Activated T-cell treated with anti-CD3 and anti-CD28 coated beads for 48 hours (primary cell): ENCODE results near the gene CDKL5.

Experiments
- DNase-seq: peaks from one replicate; pipeline ENCODE4 v3.0.0-alpha.2; 2020; ENCODE audit warnings: low read depth

The CDKL5 gene

DNA sequence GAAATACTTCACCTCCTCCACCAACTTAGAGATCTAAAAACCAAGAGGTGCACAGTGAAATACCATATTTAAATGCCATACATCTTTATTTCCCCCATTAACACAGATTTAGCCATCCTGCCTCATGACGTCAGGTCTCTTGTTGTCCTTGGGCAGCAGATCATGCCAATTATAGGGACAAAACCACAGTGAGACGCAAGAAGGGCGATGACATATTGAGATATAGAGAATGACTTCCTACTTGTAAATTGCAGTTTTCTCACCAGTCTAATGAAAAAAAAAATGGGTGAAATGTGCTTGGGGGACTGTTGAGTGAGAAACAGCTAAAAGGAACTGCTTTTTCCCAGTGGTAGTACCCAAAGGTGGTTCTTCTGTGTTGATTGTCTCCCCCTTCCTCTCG is 222.2 kb downstream of the CDKL5 start:
- DNase-seq: no peak

DNA sequence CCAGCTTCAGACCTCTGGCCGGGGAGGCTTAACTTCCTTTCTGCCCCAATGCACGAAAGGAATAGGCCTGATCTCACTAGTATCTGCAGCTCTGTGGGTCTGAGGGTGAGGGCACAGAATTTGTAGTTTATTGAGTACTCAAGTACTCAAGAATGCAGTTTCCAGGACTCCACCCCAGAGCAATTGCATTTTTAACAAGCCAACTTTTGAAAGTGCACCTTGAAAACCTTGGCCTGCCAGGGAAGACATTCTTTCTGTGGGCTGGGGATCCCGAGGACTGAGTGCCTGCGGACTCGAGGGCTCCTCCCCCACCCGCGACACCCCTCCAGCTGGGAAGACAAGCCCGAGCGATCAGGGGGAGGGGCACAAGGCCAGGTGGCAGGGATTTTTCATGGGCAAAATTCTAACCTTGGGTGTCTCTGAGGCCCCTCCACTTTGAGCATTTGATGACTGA is 224.1 kb downstream of the CDKL5 start:
- no peak for DNase-seq

DNA sequence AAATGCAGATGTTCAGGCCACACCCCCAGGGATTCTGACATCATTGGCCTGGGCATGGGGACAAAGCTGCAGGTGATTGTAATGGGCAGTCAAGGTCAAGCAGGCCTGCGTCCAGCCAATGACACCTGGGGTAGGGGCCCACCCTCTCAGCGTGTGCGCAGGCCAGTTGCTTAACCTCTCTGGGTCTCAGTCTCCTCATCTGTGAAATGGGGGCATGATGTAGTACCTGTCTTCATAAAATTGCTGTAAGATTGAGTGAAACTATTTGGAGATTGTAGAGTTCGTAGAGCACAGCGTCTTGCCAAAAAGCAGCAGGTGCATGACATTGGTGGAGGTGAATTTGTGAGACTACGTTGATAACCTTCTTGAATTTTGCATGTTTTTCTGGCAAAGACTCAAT is 225.3 kb downstream of the CDKL5 start:
- no peak for DNase-seq

DNA sequence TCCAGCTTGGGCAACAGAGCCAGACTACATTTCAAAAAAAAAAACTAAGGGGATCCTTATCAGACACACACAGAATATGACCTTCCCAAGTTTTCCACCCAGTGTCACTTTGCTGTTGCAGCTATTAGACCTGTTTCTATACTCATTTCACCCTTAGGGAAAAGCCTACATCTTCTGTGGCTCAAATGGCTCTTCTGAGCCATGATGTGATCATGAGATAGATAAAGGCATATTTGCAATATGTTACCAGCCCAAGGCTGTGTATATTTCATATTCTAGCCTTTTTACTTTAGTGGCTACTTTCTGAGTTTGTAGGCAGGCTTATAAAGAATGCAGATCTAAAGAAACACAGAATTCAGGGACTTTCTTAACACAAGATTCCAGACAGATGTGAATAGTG is 227.2 kb downstream of the CDKL5 start:
- no peak for DNase-seq

DNA sequence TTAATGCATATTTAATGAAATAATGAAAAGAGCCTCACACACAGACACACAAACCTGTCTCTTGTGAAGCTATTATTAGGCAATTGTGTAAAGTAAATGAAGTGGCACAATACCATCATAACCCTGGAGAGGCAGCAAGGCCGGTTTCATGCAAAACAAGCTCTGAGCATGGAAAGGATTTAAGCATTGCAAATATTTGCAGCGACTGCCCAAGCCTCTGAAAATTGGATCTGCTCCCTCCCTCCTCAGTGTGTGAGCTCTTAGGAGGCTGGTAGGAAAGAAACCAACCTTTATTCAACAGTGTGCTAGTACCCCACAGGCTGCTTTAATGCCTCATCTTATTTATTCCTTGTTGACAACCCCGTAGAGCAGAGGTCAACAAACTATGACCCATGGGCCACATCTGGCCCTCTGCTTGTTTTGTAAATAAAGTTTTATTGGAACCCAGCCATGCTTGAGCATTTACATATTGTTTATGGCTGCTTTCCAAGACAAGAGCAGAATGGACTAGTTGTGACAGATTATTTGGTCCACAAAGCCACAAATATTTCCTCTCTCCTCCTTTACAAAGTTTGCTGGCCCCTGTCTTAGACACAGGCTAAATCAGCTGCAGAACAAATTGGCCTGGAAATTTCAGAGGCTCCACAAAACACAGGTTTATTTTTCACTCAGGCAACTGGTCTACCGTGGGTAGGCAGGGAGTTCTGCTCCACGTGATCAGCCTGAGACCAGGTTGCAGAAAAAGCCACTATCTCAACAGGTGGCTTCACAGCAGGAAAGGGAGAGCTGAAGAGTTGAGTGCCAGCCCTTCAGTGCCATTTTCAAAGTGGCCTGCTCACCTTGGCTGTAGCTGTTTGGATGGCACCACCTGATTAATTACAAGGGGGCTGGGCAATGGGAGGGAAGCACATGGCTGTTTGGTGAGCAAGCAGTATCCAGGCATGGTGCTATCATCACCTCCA is 229.7 kb downstream of the CDKL5 start:
- DNase-seq: no peak

DNA sequence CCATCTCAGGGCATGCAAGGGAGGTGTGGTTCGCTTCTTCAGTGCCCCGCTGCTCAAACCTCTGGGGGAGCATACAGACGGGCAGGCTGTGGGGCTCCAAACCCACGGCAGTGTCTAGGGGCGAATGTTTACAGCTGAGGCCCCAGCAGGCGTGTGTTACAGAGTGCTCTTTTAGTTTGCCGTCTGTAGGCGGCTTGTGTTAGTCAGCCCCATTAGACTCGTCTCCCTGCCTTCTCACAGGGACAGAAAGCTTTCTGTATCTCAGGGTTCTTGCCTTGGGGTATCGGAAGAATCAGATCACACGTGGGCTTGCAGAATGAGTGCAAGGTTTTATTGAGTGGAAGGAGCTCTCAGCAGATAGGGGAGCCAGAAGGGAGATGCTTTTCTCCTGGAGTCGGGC is 235.9 kb downstream of the CDKL5 start:
- no peak for DNase-seq

DNA sequence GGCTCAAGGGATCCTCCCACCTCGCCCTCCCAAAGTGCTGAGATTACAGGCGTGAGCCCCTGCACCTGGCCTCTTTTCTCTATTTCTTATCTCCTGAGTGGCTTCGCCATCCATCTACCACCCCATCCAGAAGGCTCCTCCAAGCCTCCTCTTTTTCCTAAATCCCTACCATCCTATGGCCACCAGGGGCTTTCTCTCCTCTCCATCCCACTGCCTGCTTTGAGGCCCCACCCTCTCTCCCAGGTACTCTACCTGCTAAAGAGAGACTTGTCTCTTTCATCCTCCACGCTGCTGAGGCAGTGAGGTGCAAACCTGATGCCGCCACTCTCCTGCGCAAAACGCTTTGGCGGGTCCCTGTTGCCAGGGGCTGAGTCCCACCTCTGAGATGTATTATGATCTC is 239.5 kb downstream of the CDKL5 start:
- no peak for DNase-seq

DNA sequence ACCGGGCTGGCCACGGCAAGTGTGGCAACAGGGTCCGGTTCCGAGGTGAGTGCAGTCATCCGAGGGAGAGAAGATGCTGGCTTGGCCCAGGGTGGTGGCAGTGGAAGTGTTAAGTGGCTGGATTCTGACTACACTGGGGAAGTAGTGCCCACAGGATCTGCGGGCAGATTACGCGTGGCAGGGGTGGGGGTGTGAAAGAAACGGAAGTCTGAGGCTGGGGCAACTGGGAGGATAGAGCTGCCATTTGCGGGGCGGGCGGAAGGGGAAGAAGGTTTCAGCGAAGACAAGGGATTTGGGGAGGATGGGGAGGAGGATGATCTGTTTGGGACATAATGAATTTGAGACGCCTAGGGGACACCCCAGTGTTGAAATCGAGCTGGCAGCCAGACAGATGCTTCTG is 241.2 kb downstream of the CDKL5 start:
- no peak for DNase-seq

DNA sequence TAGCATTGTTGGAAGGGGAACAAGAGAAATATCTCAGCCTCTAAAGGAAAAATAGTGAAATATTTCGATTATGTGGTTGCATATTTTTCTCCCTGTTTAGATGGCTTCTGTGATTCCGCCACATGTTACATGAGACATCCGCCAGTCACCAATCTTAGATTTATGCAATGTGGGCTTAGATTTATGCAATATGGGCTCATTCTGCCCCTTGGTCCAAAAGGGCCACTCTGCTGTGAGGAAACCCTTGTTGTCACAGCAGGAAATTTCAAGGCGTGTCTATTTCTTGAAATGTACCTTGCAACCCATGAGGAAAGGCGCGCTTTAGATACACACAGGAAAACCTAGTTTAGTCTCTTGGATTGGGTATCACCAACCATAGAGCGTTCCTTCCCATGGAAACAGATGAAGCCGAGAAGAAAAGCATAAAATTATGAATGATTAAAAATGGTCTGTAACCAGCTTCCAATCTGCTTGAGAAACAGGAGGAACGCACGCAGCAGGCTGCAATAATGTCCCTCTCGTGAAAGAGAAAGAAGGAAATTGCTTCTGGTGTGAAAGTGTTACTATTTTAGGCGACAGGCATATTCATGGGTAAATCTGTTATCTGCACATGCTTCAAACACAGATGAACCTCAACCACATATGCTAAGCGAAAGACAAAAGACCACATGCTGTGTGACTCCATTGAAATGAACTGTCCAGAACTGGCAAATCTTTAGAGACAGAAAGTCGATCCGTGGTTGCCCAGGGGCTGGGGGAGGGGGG is 242.8 kb downstream of the CDKL5 start:
- no peak for DNase-seq

DNA sequence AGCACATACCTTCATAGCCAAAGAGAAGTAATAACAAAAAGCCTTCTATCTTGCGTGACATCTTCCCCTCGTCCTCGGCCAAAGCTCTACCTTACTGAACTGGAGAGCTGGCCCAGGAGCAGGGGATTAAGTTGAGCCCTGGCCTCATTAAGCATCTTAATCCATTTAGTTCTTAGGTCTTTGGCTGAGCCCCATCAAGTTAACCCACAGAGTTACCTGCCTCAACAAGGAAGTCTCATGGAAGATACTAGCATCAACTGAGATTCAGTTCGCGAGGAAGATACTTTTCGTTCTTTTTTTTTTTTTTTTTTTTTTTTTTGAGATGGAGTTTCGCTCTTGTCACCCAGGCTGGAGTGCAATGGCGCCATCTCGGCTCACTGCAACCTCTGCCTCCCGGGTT is 246.6 kb downstream of the CDKL5 start, which contains the start of gene RS1:
RS1 (minus strand) TSS at position 101 of the 400 bp plus-strand sequence; CDS start at position 61, 40 bp downstream.
- no peak for DNase-seq

DNA sequence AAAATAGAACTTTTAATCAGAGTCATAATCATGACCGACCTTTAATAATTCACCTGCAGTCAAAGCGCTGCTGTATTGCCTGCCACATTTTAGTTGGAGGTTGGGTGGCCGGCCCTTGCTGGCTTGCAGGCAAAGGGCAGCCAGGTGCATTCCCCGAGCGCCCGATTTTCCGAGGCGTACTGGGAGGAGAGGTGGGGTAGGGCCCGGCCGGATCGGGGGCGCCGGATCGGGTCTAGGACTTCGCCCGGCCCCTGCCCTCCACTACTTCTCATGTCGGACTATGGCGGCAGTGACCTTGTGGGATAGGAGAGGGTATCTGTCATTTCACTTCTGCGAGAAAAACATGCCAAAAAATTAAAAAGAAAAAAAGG is 249.0 kb downstream of the CDKL5 start:
- peak; percentile 4 for DNase-seq

DNA sequence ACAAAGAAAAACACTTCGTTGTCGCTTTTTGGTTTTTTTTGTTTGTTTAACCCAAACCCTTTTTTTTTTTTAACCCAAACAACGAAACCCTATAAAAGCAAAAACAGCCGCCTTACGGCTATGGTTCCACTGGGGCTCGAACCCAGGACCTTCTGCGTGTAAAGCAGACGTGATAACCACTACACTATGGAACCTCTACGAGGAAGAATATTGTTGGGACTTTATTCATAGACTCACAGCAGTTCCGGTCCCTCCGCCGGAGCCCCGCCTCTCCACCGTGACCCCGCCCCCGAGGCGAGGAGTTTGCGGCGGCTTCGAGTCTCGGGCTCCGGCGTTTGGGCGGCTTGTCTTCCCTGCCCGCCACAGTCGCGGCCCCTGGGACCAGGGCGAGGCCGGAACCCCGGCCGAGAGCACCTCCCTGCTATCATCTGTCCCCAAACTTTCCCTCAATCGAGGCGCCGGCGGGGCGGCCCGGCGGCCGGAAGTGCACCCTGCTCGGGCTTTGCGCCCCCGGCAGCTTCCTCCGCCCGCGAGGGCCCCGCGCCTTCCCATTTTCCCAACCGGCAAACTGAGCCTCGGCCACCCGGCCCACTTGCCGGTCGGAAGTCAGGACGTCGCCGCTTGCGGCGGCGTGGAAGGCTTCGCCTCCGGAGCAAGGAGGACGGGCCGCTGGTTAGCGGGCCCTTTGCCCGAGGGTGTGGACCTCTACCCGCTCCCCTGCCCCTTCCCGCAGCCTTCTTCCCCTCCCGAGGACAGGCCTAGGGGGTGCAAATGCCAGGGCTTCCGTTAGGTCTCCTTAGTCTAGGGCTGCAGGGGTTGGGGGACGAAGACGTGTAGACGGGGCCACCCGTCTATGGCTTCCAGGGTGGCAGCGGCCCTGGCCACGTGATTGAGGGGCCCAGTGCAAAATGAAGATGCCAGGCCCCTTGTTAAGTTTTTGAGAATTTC is 249.7 kb downstream of the CDKL5 start:
- peak; percentile 67 for DNase-seq

DNA sequence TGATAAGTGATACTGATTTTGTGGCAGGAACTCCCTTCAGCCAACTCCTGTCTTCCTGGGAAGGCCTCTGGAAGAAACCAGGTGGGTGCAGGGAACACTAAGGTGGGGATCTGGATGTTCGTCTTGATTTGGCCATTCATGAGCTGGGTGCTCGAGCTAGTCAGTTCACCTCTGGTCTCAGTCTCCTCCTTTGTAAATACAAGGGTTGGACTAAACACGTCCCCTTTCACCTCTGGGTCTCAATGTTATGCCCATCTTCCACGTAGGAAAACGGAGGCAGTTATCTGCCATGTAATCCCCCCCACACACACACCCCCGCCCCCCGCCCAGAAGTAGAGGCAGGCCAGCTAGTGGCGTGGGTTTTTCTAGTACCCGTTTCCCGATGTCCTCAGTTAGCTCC is 250.6 kb downstream of the CDKL5 start:
- no peak for DNase-seq

DNA sequence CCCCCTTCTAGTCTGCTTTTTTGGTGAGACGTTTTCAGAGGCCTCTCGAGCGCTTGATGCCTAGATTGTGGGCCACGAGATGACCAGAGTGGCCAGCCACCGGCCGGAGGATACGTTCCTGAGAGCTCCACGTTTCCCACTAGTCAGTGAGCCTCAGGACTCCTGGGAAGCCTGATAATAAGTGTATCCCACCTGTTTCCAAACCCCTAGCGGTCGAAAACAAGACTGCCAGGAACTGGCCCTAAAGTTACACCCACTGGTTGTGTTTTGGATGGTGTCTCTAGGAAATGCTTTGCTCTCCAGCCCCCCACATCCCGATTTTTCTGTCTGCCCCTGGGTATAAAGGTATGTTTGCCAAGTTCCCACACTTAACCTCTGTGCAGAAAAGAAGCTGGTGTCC is 251.1 kb downstream of the CDKL5 start:
- DNase-seq: no peak

DNA sequence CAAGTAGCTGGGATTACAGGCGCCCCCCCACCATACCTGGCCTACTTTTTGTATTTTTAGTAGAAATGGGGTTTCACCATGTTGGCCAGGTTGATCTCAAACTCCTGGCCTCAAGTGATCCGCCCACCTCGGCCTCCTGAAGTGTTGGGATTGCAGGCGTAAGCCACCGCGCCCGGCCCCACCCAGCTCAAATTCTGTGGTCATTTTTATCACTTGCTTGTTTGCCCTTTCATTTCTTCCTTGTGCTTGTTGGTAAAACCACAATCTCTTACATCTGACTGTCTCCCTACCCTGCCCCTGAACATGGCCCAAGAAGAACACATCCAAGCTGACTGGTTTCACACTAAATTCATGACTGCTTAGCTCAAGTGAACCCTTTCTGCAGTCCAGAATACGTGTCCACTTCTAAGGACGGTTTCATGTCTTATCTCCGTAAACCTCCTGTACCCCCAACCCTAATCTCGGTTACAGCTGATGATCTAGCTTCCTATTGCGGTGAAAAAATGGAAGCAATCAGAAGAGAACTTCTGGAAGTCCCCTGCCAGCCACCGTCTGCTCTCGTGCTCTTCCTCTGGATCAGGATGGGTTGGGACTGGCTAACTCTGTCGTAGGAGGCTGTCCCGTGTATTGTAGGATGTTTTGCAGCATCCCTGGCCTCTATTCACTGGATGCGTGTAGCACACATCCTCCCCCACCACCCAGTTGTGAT is 251.9 kb downstream of the CDKL5 start:
- DNase-seq: no peak

DNA sequence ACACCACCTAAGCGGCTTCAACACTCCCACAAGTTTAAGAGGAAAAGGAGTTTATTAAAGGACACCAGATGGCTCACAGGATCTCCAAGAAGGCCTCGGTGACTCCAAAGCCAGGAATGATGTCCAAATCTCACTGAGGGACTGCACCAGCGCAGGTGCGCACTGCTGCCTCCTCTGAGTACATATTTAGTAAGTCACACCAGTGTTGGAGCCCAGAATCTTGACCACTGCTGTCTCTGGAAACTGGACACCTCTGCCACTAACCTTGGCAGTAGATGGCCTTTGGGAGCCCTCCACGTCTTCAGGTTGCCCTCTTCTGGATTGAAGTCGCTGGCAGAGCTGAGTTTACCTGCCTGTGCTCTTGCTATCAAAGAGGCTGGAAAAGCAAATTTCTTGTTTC is 256.6 kb downstream of the CDKL5 start:
- DNase-seq: no peak

DNA sequence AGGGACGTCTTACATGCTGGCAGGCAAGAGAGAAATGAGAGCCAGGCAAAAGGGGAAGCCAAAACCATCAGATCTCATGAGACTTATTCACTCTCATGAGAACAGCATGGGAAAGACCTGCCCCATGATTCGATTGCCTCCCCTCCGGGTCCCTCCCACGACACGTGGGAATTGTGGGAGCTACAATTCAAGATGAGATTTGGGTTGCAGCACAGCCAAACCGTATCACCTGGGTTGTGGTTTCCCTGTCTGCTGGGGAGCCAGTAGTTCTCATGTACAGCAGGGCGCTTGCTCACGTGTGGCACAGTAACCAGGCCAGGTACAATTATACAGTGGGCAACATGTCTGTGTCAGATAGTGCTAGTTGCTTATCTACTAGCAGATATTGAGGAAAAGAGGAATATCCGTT is 257.6 kb downstream of the CDKL5 start:
- no peak for DNase-seq

DNA sequence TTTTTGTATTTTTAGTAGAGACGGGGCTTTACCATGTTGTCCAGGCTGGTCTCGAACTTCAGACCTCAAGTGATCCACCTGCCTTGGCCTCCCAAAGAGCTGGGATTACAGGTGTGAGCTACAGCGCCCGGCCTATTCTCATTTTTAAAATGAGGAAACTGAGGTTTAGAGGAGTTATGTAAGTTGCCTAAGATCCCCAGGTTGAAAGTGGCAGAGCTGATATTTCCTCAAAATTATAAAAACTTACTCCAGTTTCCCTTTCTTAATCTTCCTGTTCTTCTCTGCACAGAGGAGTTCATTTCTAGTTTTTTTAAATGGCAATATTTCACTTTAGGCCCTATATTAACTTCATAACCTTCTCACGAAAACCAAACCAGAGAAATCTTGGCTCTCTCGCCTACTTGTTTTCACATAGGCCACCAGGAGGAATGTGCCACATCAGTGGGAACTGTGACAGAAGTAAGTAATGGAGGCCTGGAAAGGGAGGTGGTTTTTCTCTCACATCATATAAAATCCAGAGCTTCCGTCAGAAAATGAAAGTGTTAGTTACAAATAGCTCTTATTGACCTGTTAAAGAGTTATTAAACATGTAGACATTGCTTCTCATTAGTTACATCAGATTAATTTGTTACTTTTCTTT is 262.6 kb downstream of the CDKL5 start:
- DNase-seq: no peak

DNA sequence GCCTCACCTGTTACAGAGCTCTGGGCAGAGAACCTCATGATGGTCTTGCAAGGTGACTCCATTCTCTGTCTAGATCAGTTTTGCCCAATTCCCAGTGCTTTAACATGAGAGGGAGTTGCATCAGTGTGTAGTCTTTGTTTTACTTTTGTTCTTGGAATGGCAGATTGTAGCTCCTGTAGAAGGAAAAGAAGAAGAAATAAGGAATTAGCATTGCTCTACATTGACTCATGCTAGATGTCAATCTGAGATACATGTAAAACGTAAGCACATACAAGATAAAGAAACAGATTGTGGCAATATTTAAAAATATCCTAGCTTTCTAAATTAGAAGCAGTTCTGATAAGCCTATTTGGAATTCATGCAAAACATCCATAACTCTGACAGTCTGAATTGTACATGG is 266.0 kb downstream of the CDKL5 start:
- DNase-seq: no peak

DNA sequence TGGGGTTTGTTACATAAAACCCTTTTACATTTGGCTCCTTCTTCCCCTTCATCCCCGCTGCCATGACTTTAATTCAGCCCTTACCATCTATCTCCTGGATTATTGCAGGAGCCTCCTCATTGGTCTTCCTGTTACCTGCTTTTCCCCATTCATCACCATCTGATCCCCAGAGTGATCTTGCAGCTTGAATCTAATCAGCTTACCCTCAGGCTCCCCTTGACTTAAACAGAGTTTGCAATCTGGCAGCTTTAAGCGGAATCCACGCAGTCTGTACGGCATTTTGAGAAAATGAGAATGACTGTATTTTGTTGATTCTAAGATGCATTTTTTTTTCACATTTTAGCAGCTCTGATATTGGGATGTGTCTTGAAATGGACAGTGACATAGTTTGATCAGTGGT is 267.1 kb downstream of the CDKL5 start:
- no peak for DNase-seq

DNA sequence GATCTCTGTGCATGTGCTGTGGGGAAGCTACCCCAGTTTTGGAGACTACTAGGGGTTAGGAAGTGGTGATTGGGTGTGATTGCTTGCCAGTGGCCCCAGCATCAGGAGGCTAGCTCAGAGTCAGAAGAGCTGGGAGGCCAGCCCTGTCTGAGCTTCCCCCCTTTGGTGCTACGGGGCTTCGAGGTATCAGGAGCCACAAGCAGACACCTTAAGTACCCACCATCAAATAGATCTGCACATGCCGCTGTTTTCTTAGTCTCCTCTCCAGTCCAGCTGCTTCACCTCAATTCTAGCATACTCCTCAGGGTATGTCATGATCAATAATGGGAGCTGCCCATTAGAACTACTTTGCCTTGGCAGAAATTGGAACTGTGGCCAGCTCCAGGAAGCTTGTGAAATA is 271.2 kb downstream of the CDKL5 start:
- no peak for DNase-seq
